Effector CD4-positive, alpha-beta T cell (primary cell): ENCODE data around the gene STX16.
A peak's percentile ranks its signal among the peaks of the same experiment; 100 is the strongest.
"Not testable (repeated sequence)": the region's sequence is repeated elsewhere in the genome, so short reads cannot be mapped to it uniquely, and the experiment has no call there.

ENCODE experiments used
- DNase-seq: peaks from one replicate; pipeline ENCODE4 v3.0.0-alpha.2; 2020

The STX16 gene

DNA sequence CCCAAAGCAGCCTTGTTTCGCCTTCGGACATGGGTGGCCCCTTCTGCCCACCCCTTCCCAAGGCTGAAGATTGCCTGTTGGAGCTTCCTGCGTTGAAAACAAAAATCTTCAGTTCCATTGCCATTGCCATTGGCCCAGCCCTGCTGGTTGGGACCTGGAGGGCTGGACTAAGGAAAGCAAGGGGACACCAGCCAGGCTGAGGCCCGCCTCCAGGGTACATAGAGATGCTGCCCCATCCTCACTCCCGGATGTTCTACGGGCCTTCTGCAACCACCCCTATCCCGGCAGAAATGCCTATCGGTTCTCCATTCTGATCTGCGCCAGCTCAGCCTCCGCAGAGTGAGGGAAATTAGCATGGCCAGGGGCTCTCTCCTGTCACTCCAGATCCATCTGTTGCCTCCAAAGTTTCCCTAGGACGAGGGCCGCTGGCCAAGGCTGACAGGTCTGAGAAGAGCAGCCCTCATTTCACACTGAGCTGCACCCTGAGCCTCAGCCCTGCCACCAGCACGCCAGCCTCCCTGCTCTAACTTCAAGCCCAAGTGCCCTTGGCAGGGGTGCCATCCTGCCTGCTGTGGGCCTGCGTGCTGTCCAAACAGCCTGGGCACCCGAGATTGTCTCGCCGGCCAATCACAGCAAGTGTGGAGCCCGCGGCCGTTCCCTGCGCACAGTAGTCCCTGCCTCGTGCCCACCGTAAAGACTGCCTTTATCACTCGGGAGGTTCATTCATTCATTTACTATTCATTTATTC, 13.4 kb upstream of the STX16 start:
- DNase-seq: no peak

DNA sequence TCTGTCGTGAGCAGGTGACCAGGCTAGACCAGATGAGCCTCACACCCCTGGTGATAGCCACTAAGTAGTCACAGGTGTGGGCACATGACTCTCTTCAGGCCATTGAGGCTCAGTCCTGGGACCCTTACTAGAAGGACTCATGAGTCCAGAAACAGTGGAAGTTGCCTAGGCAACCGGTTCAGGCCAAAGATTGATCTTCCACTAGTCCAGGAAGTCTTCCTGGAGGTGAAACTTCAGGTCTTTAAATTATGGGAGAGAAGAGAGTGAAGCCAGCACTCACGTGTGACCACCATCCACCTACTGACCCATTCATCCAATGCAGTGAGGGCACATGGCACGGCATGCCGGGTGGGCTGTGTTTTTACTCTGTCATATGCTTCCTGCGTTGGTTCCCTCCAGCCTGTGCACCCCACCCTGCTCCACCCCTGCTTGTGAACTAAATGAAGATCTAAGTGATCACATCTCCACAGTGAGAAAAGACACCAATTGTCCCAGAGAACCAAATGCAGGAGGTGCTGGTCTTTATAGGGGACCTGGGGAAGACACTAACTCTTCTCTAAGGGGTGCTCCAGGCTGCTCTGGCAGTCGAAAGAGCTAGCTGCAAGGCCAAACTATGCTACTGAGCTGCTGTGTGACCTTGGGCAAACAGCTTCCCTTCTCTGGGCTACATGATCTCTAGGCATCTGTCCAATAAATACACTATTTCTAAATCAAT, 12.5 kb upstream of the STX16 start:
- DNase-seq: no peak

DNA sequence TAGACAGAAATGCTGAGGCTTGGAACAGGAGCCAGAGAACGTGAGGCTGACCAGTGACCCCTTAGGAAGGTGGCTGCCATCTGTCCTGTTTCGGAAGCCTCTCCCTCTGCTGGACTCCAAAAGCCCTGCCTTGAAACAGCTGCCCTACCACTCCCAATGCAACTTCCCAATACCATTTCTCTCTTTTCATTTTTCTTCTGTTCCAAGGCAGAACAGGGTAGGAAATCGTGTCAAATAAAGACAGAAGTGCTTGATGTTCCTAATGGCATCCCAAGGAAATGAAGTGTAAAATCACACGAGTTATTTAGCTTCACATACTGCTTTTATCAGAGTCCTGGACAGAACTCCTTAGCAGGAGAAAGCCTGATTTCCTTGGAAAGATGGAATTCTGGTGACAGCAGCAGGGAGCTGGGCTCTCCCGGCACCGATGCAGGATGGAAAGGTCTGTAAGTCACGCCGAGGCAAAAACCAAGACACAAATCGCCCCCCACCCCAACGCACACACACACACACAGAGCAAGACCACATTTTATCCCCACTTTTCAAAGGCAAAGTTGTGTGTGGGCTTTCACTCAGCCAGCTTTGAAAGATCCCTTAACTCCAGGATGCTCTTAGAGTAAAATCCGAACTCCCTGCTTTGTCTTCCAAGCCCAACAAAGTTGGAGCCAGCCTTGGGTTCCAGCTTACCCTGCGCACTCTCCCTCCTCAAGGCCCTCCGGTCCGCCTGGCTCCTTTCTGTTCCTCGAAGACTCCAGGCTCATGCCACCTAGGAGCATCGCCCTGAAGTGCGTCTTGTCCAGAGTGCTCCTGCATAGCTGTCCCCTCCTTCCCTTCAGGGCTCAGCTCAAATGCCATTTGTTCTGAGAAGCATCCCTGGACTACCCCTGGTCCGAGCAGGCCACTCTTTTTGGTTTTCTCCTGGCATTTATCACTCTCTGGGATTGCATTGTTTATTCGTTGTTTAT, 11.6 kb upstream of the STX16 start:
- DNase-seq: no peak

DNA sequence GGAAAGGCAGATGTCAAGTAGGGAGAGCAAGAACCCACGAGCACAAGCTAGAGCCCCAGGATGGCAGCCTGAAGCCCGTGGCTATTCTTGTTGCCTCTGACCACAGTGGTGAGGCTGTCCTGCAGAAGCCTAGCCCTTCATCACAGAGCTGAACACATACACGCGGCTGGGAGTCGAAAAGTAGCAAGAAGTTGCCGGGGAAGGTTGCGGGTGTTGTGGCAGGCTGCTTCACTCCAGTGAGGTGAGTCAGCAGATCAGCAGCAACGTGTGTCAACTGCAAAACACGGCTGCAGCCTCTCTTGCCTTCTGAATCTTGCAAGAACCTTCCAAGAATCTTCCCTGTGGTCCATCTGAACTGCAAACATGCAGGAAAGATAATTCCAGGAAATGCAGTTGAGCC, 10.6 kb upstream of the STX16 start:
- DNase-seq: no peak

DNA sequence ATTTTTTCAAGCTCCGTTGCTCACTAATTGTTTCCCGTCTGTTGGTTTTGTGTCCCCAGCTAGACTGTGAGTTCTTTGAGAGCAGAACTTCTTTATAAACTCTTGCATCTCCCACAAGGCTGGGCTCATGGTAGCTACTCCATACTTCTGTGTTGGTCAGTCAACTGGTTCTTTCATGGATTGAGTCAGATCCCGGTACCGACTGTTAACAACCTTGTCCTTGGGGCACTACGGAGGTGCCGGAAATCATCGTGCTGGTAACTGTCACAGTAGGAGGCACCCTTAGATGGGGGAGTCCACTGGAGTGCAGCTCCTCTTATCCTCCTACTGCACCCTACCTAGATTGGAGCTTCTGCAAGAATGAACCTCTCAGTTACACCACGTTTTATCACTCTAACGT, 8.6 kb upstream of the STX16 start:
- DNase-seq: no peak

DNA sequence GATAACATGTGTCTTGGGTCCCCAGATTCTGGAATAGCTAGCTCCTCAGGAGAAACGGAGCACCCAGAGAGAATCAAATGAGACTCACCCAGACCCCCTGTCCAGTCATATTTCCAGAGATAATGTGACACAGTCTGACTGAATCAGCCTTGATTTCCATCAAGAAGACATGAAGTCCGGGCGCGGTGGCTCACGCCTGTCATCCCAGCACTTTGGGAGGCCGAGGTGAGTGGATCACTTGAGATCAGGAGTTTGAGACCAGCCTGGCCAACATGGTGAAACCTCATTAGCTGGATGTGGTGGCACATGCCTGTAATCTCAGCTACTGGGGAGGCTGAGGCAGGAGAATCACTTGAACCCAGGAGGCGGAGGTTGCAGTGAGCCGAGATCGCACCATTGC, 8.2 kb upstream of the STX16 start:
- not testable (repeated sequence) for DNase-seq

DNA sequence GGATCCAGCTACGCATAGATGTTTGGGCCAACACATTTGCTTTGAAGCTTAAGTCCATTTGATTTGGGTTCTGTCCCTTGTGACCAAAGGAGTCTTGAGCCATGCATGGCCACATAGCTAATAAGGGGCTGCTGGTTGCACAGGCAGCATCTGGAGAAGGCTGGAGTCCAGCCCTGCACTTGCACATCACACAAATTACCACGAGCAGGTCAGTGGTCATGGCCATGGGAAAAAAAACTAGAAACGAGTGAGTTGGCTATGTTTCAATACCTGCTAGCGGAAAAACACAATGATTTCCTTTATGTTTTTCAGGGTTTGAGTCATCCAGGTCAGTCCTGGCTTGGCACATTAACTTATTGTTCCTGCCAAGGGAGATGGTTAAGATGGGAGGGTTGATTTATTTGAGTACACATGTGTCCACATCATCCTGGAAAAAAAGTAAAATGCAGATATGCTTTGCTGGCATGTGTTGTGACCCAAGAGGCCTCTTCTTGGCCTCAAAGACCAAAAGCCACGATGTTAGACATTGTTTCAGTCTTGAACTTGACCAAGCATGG, 5.6 kb upstream of the STX16 start:
- no peak for DNase-seq

DNA sequence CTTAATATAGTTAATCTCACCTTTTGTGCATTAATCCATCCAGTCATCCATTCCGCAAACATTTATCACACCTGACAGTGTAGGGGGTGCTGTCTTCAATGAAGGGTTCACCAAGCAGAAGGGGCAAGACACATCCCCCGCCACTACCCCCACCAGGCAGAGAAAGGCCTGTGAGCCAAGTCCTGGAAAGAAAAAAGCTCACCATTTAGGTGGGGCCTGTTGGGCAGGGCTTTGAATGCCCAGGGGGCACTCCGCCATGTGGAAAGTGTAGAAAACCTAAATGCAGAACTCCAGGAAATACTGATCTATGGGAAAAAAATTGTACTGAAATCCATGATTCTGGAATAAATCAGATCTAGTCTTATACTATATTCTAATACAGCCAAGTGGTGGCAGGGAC, 4.8 kb upstream of the STX16 start:
- DNase-seq: no peak

DNA sequence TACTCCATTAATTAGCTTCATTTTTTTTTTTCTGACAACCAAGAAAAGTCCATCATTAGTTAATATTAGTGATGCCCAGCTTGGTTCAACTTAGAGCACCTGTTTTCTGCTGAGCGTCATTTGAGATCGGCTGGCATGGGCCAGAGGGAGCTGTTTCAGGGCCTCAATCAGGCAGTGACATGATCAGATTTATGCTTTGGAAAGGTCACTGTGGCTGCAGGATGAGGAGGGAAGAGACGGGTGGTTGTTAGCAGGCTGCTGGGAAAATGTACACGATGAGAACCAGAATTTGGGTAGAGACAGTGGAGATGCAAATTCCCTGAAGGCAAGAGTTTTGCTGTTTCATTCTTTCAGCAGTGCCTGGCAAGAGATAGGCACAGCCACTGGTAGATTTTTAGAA, 4.4 kb upstream of the STX16 start:
- DNase-seq: no peak

DNA sequence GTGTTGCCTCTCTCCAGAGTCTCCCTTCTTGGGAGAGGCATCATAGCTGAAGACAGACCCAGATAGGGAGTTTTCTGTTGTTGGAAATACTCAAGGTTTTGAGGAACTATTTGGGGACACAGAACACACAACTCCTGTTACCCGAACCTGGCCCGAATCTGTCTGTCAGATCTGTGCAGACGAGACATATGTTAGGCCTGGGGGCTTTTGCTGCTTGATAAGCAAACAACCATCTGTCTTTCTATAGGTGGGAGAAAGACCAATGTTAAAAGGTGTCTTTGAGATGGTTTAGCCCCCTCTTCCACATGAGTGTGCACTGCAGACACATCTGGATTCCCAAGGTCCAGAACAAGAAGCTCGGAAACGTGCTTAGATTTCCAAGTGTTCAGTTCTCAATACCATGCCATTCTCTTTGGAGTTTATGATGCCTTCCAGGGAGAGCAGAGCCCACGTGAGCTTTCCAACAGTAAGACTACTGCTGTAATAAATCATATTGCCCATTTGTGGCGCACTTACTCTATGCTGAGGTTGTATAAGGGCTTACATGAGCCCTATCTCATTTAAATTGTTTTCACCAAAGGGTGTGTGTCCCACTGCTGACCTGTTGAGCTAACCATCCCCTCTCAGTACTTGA, 3.8 kb upstream of the STX16 start:
- no peak for DNase-seq

DNA sequence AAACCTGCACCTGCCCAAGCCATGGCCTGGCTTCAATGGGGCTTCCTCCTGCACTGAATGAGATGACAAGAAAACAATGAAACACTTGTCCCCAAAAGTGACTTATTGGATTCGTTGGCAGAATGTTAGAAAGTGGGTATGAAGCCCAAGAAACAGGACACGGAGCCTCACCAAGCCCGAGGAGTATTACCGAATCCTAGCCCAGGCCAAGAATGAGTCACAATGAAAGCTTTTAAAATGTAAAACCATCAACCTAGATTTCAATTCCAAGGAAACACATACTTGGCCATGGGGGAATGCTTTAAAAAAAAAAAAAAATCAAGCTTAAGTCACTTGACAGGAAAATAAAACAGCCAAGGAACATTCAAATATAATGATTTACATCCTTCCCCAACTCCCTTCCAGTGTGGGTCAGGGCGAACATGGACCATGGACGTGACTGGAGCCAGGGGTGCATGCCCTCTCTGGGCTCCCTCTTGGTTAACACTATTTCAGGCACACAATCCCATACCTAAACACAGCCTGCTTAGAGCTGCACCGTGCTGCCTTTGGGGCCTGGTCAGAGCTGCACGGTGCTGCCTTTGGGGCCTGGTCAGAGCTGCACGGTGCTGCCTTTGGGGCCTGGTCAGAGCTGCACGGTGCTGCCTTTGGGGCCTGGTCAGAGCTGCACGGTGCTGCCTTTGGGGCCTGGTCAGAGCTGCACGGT, 3.1 kb upstream of the STX16 start:
- no peak for DNase-seq

DNA sequence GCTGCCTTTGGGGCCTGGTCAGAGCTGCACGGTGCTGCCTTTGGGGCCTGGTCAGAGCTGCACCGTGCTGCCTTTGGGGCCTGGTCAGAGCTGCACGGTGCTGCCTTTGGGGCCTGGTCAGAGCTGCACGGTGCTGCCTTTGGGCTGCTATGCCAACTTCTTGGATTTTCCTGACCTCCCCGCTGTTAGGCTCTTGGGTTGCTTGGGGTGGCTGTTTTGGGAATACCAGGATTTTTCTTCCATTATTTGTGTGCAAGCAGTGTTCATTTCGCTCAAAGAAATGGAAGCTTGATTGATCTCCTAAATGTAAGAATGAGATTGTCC, 2.6 kb upstream of the STX16 start:
- not testable (repeated sequence) for DNase-seq

DNA sequence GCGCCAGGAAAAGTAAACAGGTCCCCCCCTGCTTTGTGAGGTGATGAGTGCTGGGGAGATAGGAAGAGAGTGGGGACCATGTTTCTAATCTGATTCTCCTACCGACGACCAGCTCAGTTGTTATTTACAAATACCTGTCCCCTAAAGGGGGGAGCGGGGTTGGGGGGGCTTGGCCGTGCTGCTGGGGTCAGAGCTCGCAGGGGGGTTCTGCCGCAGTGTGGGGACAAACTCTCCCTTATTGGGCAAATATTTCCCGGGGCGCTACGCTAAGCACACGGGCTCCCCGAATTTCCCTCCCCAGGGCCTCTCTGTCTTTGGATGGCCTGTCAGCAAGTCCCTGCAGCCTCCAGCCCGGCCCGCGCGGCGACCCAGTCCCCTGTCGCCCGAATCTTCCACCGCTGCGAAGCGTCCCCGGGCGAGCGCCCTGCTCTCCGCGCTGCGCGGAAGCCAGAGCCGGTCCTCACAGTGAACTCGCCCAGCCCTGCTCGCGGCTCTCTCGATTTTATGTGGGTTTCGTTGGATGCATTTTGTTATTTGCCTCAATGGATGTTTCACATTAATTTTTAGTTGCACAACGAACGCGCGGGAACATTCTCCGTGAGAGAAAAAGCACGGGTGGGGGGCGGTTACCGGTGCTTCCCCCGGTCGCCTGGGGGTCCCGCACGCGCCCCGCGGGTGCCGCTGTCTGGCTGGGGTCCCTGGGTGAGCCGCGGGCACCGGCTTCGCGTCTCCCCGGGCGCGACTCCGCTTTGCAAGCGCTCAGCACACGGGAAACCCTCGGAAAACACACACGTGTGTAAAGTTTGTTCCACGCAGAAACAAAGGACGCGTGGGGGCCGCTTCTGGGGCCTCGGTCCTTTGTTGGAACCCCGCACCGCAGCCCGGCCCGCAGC, 1.5 kb upstream of the STX16 start:
- DNase-seq: peak; percentile 30

DNA sequence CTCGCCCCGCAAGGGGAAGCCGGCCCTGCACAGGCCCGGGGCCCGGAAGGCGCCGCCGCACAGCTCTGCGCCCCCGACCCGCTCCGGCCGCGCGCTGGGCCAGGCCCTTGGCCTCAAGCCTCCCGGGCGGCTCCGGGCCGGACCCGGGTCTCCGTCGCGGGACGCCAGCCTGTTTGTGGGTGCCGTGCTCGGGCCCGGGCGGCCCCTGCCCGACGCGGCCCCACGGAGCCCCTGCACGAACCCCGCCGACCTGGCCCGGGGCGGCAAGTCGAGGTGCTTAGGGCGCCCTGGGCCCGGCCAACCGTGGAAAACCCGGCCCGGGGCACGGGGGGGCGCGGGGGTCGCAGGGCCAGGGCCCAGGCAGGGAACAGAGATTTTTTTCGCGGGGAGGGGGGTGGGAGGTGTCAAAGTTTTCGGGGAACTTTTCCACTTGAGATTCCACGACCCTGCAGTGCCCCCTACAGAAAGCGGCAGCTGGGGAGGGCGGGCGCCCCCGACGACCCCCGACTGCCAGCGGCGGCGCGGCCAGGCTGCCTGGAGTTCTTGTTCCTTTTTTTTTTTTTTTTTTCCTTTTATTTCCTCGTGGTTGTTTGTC, 805 bp upstream of the STX16 start:
- peak; percentile 21 for DNase-seq

DNA sequence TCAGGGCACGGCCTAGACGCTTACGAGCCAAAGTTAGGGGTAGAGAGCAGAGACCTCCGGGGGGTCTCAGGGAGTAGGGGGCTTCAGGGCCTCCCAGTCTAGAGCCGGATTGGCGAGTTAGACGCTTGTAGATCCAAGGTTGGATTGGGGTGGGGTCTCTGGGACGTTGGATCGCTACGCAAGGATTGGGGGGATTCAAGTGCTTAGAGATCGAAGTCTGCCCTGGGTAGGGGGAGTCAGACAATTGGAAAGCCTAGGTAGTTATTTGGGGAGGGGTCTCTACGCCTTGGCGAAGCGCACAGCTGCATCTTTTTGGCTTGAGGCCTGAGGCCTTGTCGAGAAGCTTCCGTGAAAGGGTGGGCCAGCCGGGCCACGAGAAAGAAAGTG, 469 bp downstream of the STX16 start:
- no peak for DNase-seq

DNA sequence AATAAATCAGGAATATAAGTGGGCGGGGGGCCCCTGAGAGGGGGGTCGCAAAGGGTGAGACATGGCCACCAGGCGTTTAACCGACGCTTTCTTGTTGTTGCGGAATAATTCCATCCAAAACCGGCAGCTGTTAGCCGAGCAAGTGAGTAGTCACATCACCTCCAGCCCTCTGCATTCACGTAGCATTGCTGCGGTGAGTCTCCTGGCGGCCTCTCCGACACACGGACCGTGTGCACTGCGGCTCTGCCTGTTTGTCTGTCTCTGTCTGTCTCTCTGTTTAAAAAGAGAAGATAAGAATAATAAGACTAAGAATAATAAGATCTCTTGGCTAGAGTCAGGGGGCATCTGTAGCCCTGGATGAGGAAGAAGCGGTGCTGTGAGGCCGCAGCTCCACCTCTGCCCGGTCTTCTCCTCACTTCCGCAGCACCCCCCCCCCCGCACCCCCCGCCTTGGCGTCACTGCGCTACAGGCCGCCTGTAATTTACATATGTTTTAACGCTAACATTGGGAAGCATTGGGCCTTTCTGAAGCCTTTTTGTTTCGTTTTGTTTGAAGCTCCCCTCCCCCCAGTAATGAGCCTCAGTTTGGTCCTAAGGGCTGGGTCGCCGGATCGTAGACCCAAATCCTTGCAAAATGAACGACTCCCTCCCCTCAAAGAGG, 993 bp downstream of the STX16 start:
- peak; percentile 57 for DNase-seq

DNA sequence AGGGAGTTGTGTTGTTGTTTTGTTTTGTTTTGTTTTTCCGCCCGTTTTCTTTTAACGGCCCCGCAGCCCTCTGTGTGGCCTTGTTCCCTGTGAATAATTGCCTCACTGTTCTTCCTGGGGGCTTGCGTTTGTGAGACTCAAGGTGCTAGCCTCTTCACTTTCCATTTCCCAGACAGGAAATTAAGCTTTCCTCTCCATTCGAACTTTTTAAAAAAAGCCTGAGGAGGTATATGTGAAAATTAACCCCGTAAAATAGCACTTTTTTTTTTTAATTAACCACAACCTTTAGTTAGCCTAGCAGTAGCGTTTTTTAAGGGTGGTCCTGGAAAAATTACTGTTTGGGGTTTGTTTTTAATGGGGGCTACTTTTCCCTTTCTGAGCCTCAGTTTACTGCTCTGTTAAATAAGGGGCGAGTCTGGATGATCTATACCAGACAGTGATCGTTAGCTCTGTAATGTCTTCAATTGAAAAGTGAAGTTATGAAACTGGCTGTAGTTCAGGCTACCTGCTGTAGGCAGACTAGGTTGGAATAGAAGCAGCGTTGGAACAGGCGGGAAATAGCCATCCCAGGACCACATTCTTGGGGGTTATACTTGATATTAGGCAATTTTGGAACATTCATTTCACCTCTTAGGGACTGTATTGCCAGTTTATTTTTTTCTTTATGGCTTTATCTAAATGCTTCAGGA, 1.7 kb downstream of the STX16 start:
- DNase-seq: no peak

DNA sequence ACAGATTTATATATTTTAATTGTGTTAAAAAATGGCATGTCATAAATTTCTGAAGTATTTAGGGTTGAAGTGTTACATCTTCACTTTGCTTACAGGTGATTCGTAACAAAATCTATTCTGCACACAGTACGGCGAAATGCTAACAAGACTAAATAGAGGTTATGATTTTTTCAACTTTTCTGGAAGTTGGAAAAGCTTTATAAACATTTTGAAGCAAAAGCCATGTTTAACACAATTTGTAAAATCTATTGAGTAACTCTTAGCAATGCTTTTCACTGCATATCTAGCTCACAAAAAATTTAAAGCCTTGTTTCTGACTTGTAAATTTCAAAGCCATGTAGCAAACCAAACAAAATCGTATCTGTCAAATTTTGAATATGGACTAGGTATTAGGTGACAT, 3.3 kb downstream of the STX16 start:
- no peak for DNase-seq

DNA sequence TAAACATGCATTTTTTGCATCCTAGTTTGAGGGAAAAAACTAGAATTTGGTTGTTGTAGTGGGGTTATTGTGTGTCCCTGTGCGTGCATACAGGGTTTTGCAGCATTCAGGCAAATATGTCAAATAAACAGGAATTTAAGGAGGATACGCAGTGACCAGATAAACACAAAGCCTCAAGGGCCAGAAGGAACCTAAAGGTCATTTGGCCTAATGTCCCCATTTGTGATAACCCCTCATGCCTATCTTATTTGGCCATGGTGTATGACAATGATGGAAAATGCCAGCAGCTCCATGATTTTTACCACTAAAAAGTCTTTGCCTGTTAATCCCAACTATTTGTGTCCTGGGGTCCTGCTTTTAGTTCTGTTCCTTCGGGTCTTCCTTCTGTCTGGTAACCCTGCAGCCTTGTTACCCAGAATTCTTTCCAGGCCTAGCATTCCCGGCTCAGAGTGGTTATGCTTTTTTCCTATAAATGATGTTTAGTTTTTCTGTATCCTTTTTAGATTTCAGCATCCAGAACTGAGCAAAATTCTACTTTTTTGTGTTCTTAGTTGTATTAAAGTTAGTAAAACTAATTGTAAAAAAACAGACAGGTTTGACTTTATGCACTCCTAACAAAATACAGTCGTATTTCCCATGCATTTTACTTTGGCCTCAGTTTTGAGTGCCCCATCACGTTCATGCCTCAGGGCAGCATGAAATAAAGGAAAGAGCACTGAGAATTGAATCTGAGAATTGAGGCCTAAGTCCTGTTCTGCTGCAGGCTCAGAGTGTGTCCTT, 4.4 kb downstream of the STX16 start:
- no peak for DNase-seq
